Measurements from ENCODE around the gene NFKBIE.
A peak's percentile ranks its signal among the peaks of the same experiment; 100 is the strongest.

Gene NFKBIE

GRCh38 chr6:44250067-44250717 lies 15.2 kb downstream of the NFKBIE start:
- no peaks in the 10 kb centered on the region for H3K27me3 ChIP-seq (ENCODE audit: insufficient read depth, poor library complexity, severe bottlenecking)
- H3K27ac ChIP-seq (replicated peaks): no peak overlapping the region
- TF ChIP-seq SPI1 (IDR thresholded peaks at IDR 0.05; ENCODE audit: borderline replicate concordance, low read depth): no peak
- no peak for TF ChIP-seq GABPA (IDR thresholded peaks at IDR 0.05; ENCODE audit: low read depth)
- no peak for TF ChIP-seq CTCF (IDR thresholded peaks at IDR 0.05; ENCODE audit: insufficient read depth, low read length)
- no peak for TF ChIP-seq POLR2AphosphoS5 (IDR thresholded peaks at IDR 0.05; ENCODE audit: low read depth)
- H3K4me3 ChIP-seq (replicated peaks; ENCODE audit: insufficient read depth, low read length): no peak overlapping the region
- no peak for DNase-seq (ENCODE audit: low read depth in 1 of 2, low spot score in 1 of 2)

GRCh38 chr6:44249082-44249748 lies 16.1 kb downstream of the NFKBIE start:
- Histone ChIP-seq H3K4me3 (replicated peaks; ENCODE audit: insufficient read depth, low read length) (peak overlapping the region; percentile 59), H3K27ac (replicated peaks) (no peak overlapping the region), H3K27me3 (ENCODE audit: insufficient read depth, poor library complexity, severe bottlenecking) (no peaks in the 10 kb centered on the region)
- DNase-seq (ENCODE audit: low read depth in 1 of 2, low spot score in 1 of 2): no peak
- TF ChIP-seq POLR2AphosphoS5 (IDR thresholded peaks at IDR 0.05; ENCODE audit: low read depth): peak; percentile 35; the same call in 1 of the 2 replicates
- no peak for TF ChIP-seq SPI1 (IDR thresholded peaks at IDR 0.05; ENCODE audit: borderline replicate concordance, low read depth)
- no peak for TF ChIP-seq GABPA (IDR thresholded peaks at IDR 0.05; ENCODE audit: low read depth)
- TF ChIP-seq REST (IDR thresholded peaks at IDR 0.05; ENCODE audit: insufficient replicate concordance, low read depth): no peak
- TF ChIP-seq CTCF (IDR thresholded peaks at IDR 0.05; ENCODE audit: insufficient read depth, low read length): no peak

GRCh38 chr6:44248579-44248978 lies 16.8 kb downstream of the NFKBIE start:
- peak overlapping the region; percentile 92; the same call in 1 of the 2 replicates for H3K27ac ChIP-seq (replicated peaks)
- DNase-seq (ENCODE audit: low read depth in 1 of 2, low spot score in 1 of 2): no peak
- no peaks in the 10 kb centered on the region for H3K27me3 ChIP-seq (ENCODE audit: insufficient read depth, poor library complexity, severe bottlenecking)
- TF ChIP-seq REST (IDR thresholded peaks at IDR 0.05; ENCODE audit: insufficient replicate concordance, low read depth): no peak
- TF ChIP-seq CTCF (IDR thresholded peaks at IDR 0.05; ENCODE audit: insufficient read depth, low read length): no peak
- TF ChIP-seq POLR2AphosphoS5 (IDR thresholded peaks at IDR 0.05; ENCODE audit: low read depth): no peak
- no peak for TF ChIP-seq GABPA (IDR thresholded peaks at IDR 0.05; ENCODE audit: low read depth)
- no peak for TF ChIP-seq SPI1 (IDR thresholded peaks at IDR 0.05; ENCODE audit: borderline replicate concordance, low read depth)
- peak overlapping the region; percentile 59 for H3K4me3 ChIP-seq (replicated peaks; ENCODE audit: insufficient read depth, low read length)

Data from HL-60 (cell line).